ENCODE data around the gene NREP.

GRCh38 chr5:111730659-111731382 is 26.2 kb downstream of the NREP start:
- TF ChIP-seq CTCF (IDR thresholded peaks at IDR 0.05) (no peak), POLR2A (IDR thresholded peaks at IDR 0.05) (no peak)
